LHCN-M2 (cell line): ENCODE measurements around the gene TUBGCP6. TPM values are rescaled to one million over a fixed set of nuclear protein-coding genes. Genes with fewer than 3 reads are reported as not detected.
"Not testable (repeated sequence)": the region's sequence is repeated elsewhere in the genome, so short reads cannot be mapped to it uniquely, and the experiment has no call there.

Experiments used
- DNase-seq: peaks from one replicate; pipeline ENCODE4 v3.0.0-alpha.2; 2012; ENCODE audit warnings: low read depth
- total RNA-seq: library from RNA; depleted of rRNA; stranded (reverse); fragments of >200 nt; gene quantifications from 2 replicates; pipeline ENCODE4 v1.2.3, GENCODE V29; 2014

Gene TUBGCP6
- total RNA-seq, 1 experiment from 2014 or later, result 29.8 TPM

GRCh38 chr22:50278956-50279619 lies 34.3 kb upstream of the TUBGCP6 start:
- DNase-seq, result no peak

GRCh38 chr22:50278461-50278860 lies 33.6 kb upstream of the TUBGCP6 start:
- DNase-seq, result no peak

GRCh38 chr22:50277761-50278160 lies 32.9 kb upstream of the TUBGCP6 start:
- DNase-seq, result no peak

GRCh38 chr22:50276143-50276542 lies 31.3 kb upstream of the TUBGCP6 start:
- DNase-seq, result peak; percentile 51

- DNase-seq, result no peak
Observed at GRCh38 chr22:50275181-50276055, 30.6 kb upstream of the TUBGCP6 start.

GRCh38 chr22:50274771-50275170 lies 29.9 kb upstream of the TUBGCP6 start:
- DNase-seq, result no peak

- peak; percentile 57 for DNase-seq
Observed at GRCh38 chr22:50274311-50274710, 29.5 kb upstream of the TUBGCP6 start.

GRCh38 chr22:50273781-50274180 lies 29.0 kb upstream of the TUBGCP6 start:
- DNase-seq, result not testable (repeated sequence)

- DNase-seq, result not testable (repeated sequence)
Observed at GRCh38 chr22:50273352-50273751, 28.5 kb upstream of the TUBGCP6 start.

GRCh38 chr22:50272044-50272802 lies 27.4 kb upstream of the TUBGCP6 start:
- DNase-seq, result no peak

- peak; percentile 41 for DNase-seq
Observed at GRCh38 chr22:50271519-50271970, 26.7 kb upstream of the TUBGCP6 start.

- peak; percentile 63 for DNase-seq
Observed at GRCh38 chr22:50270666-50271394, 26.0 kb upstream of the TUBGCP6 start.

- DNase-seq, result no peak
Observed at GRCh38 chr22:50269970-50270665, 25.3 kb upstream of the TUBGCP6 start, which contains the start of gene MAPK11. MAPK11 (minus strand) TSS chr22:50270380; CDS start chr22:50270292, 88 bp downstream.

- no peak for DNase-seq
Observed at GRCh38 chr22:50269573-50269969, 24.7 kb upstream of the TUBGCP6 start.

- DNase-seq, result no peak
Observed at GRCh38 chr22:50268655-50269113, 23.9 kb upstream of the TUBGCP6 start.

- no peak for DNase-seq
Observed at GRCh38 chr22:50267591-50268390, 23.0 kb upstream of the TUBGCP6 start.

GRCh38 chr22:50266994-50267393 lies 22.2 kb upstream of the TUBGCP6 start:
- DNase-seq, result no peak

GRCh38 chr22:50264946-50265669 lies 20.3 kb upstream of the TUBGCP6 start:
- no peak for DNase-seq
